Measurements from ENCODE around the gene PDIA3.

GRCh38 chr15:43776101-43776717, 30.0 kb downstream of the PDIA3 start:
- TF ChIP-seq CTCF (conservative IDR thresholded peaks at IDR 0.05 in 1 of 2, IDR thresholded peaks at IDR 0.05 in 1 of 2; ENCODE audit: extremely low read depth in 1 of 2, insufficient read depth in 1 of 2, low read depth in 1 of 2, low read length in 2 of 2) (no peak), EZH2 (IDR thresholded peaks at IDR 0.05; ENCODE audit: borderline replicate concordance, low read length) (no peak)
